Pancreas (tissue), 10 donors: Measurements from ENCODE around the gene FEM1C. TPM values are rescaled to one million over a fixed set of nuclear protein-coding genes. Genes with fewer than 3 reads are reported as not detected.

Experiments used
- ATAC-seq, 4 donors: fragments of 200-7000 bp; cut with Tn5 transposase; one replicate each; pipeline versions ENCODE4 v1.8.0 to v1.9.1; 2020; ENCODE audit warnings: mild to moderate bottlenecking in 4 of 4, moderate library complexity in 4 of 4
- DNase-seq, 6 donors: peaks; one replicate each; pipeline ENCODE4 v3.0.0-alpha.2; 2020
- FAIRE-seq: peaks from 2 replicates; lab custom pipeline; 2012; peaks lifted over from hg19 to GRCh38; lab: Jason Lieb, UNC
- H3K27ac ChIP-seq, 4 donors: fragments of 200-600 bp; sonication (generic); 1 replicate in 3 of 4; 2 replicates in 1 of 4; pipeline versions ENCODE4 v1.5.0 to v1.8.0; 2020
- H3K27me3 ChIP-seq, 4 donors: fragments of 200-600 bp; one replicate each; pipeline ENCODE4 v1.8.0; 2021
- H3K36me3 ChIP-seq, 3 donors: fragments of 200-600 bp; sonication (generic) in 1 of 3; one replicate each; pipeline versions ENCODE4 v1.5.0 to v1.8.0; 2020 to 2021
- H3K4me1 ChIP-seq, 3 donors: fragments of 200-600 bp; one replicate each; pipeline ENCODE4 v1.8.0; 2021
- H3K4me3 ChIP-seq, 4 donors: fragments of 200-600 bp; sonication (generic) in 2 of 4; one replicate each; pipeline versions ENCODE4 v1.5.0 to v1.8.0; 2020 to 2021
- H3K9me3 ChIP-seq, 4 donors: fragments of 200-600 bp; one replicate each; pipeline ENCODE4 v1.8.0; 2021
- CTCF ChIP-seq, 4 donors: fragments of 200-600 bp; sonication (generic) in 3 of 4; IDR thresholded peaks; one replicate each; pipeline versions ENCODE4 v1.5.0 to v1.8.0; 2021; ENCODE audit warnings: antibody characterized with exemption in 4 of 4
- WGBS, 2 donors: extraction: QIAGEN DNeasy Blood & Tissue Kit; methylation state at CpG; one replicate each; pipeline ENCODE4 v1.1.7; 2013; 5-methylcytosine and 5-hydroxymethylcytosine counted together
- intact Hi-C, 3 donors: fragments of 100-400 bp; cut with DNase I; formaldehyde crosslinking; loops; one replicate each; pipeline versions ENCODE4 v1.11.1 to v1.14.2; 2022
- polyA plus RNA-seq, 2 donors: library from polyadenylated mRNA; stranded (reverse); fragments of 200-250 nt; gene quantifications; one replicate each; pipeline ENCODE4 v1.2.3, GENCODE V29; 2013
- total RNA-seq, 6 donors: library from RNA; stranded (reverse); fragmentation: NEBNext Ultra II Directional in 4 of 6; extraction: Animal tissue kit (Norgen Biotek cat#: 25700) in 4 of 6; gene quantifications; one replicate each; pipeline versions ENCODE4 v1.2.1 to v1.2.4, GENCODE V29; 2021 to 2023
- donor health status: healthy with polysubstance abuse.
- donor health status: DM: no; HTN: no; CAD: no; lungs with moderate emphysema.
- donor health status: DM: no; HTN: no; CAD: no.
- donor health status: control.
- donor health status: control.
- donor health status: Bipolar disorder and iron deficiency.
- donor health status: DM: yes; HTN: yes; CAD: no.
- donor health status: DM: no; HTN: no; CAD: no.
- donor health status: DM: no; HTN: no; CAD: no.
- donor health status: DM: yes; HTN: yes; CAD: no.

The FEM1C gene
- total and polyA plus RNA-seq, 8 donors = 3.2 to 11.2 (median 7.6) TPM

DNA sequence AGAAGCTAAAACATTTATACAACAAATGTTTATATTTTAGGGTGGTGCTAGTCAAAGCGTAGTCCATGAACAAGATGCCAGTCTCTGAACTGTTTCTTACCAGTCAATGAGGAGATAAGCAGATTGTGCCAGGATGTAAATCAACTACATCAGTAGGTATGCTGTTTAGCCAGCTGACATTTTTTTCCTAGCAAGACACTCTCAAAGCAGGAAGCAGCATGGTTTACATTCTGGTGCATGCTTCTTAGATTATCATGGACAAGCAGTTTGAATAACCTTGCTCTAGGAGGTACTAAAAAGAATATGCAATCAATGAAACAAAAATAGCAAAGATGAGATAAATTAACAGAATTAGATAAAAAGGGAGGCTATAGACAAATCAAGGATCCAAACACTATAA, 40.7 kb upstream of the FEM1C start:
- ATAC-seq (no peak), DNase-seq (no peak), FAIRE-seq (no peak)
- Histone ChIP-seq H3K9me3 (no peaks in the 10 kb centered on the region), H3K36me3 (peaks cover 0 to 6% (median 0%) of the 10 kb centered on the region in 3 donors), H3K4me1 (peaks cover 0 to 5% (median 3%) of the 10 kb centered on the region in 3 donors), H3K4me3 (no peak overlapping the region), H3K27ac (no peak overlapping the region), H3K27me3 (no peaks in the 10 kb centered on the region)
- WGBS, 2 donors = 86 to 98% methylated on average over 1 of the region's 1 CpG
- intact Hi-C loops = loop anchor here in 1 of 3 donors (10.0 kb wide), 1 partner anchor 280 kb away; no protein-coding TSS in a partner anchor
- TF ChIP-seq CTCF (IDR thresholded peaks at IDR 0.05) = no peak

DNA sequence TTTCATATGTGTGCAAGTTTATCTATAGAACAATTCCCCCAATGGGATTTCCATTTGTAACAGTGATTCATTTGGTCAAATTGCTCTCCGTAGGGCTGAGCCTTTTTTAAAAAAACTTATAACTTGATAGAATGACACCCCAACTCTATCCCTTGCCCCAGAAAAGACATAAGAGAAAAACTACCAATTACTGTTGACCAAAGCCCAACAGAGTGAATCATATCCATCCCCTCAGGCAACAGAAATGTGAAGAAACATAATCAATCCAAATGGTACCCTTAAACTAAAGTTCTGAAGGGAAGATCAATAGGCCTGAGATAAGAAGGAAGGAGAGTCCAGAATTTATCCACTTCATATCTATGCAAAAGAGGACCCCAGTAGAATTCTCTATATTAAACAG, 39.9 kb upstream of the FEM1C start:
- FAIRE-seq (no peak), DNase-seq (no peak), ATAC-seq (no peak)
- TF ChIP-seq CTCF (IDR thresholded peaks at IDR 0.05) = no peak
- H3K27me3 ChIP-seq = no peaks in the 10 kb centered on the region
- no peak overlapping the region for H3K4me3 ChIP-seq
- intact Hi-C loops = loop anchor here in 1 of 3 donors (10.0 kb wide), 1 partner anchor 280 kb away; no protein-coding TSS in a partner anchor
- H3K4me1 ChIP-seq = peaks cover 0 to 5% (median 3%) of the 10 kb centered on the region in 3 donors
- no peak overlapping the region for H3K27ac ChIP-seq
- peaks cover 0 to 9% (median 0%) of the 10 kb centered on the region in 3 donors for H3K36me3 ChIP-seq
- H3K9me3 ChIP-seq = no peaks in the 10 kb centered on the region
- 91 to 97% methylated on average over 1 of the region's 1 CpG for WGBS, 2 donors

GRCh38 chr5:115583474-115583873, 38.9 kb upstream of the FEM1C start:
- Histone ChIP-seq H3K9me3 (no peaks in the 10 kb centered on the region), H3K36me3 (peaks cover 0 to 9% (median 0%) of the 10 kb centered on the region in 3 donors), H3K4me1 (no peaks in the 10 kb centered on the region), H3K27me3 (no peaks in the 10 kb centered on the region), H3K27ac (no peak overlapping the region), H3K4me3 (no peak overlapping the region)
- 51 to 54% methylated on average over 3 of the region's 3 CpGs for WGBS, 2 donors
- DNase-seq (peak in 1 of 6 donors; percentile 34), ATAC-seq (peak; percentile 68 to 81 (median 70)), FAIRE-seq (no peak)
- intact Hi-C loops = loop anchor here in 1 of 3 donors (10.0 kb wide), 1 partner anchor 279 kb away; no protein-coding TSS in a partner anchor
- no peak for TF ChIP-seq CTCF (IDR thresholded peaks at IDR 0.05)

GRCh38 chr5:115580941-115581340, 36.4 kb upstream of the FEM1C start:
- no peak for ATAC-seq
- Histone ChIP-seq H3K4me1 (no peaks in the 10 kb centered on the region), H3K4me3 (no peak overlapping the region), H3K27ac (no peak overlapping the region), H3K36me3 (peaks cover 0 to 9% (median 0%) of the 10 kb centered on the region in 3 donors), H3K9me3 (no peaks in the 10 kb centered on the region), H3K27me3 (no peaks in the 10 kb centered on the region)
- 94 to 100% methylated on average over 2 of the region's 2 CpGs for WGBS, 2 donors
- DNase-seq = no peak
- TF ChIP-seq CTCF (IDR thresholded peaks at IDR 0.05) = no peak
- FAIRE-seq = no peak
- intact Hi-C loops = loop anchor here in 1 of 3 donors (10.0 kb wide), 1 partner anchor 276 kb away; no protein-coding TSS in a partner anchor

- no peaks in the 10 kb centered on the region for H3K27me3 ChIP-seq
- DNase-seq (no peak), FAIRE-seq (no peak), ATAC-seq (no peak)
- TF ChIP-seq CTCF (IDR thresholded peaks at IDR 0.05) = no peak
- peaks cover 0 to 9% (median 0%) of the 10 kb centered on the region in 3 donors for H3K36me3 ChIP-seq
- no peak overlapping the region for H3K4me3 ChIP-seq
- intact Hi-C loops = loop anchor here in 2 of 3 donors (5.0 to 10.0 kb wide), 3 partner anchors 205 to 275 kb away; no protein-coding TSS in a partner anchor
- WGBS, 2 donors = 84 to 85% methylated on average over 6 of the region's 6 CpGs
- no peaks in the 10 kb centered on the region for H3K9me3 ChIP-seq
- no peaks in the 10 kb centered on the region for H3K4me1 ChIP-seq
- H3K27ac ChIP-seq = no peak overlapping the region
Observed at GRCh38 chr5:115579747-115580173, 35.2 kb upstream of the FEM1C start.
